ENCODE data around the gene GFRA1. TPM values are rescaled to one million over a fixed set of nuclear protein-coding genes. Genes with fewer than 3 reads are reported as not detected.

The GFRA1 gene
- total RNA-seq, 2 donors from 2014 or later, result 1.6 to 3.1 TPM

DNA sequence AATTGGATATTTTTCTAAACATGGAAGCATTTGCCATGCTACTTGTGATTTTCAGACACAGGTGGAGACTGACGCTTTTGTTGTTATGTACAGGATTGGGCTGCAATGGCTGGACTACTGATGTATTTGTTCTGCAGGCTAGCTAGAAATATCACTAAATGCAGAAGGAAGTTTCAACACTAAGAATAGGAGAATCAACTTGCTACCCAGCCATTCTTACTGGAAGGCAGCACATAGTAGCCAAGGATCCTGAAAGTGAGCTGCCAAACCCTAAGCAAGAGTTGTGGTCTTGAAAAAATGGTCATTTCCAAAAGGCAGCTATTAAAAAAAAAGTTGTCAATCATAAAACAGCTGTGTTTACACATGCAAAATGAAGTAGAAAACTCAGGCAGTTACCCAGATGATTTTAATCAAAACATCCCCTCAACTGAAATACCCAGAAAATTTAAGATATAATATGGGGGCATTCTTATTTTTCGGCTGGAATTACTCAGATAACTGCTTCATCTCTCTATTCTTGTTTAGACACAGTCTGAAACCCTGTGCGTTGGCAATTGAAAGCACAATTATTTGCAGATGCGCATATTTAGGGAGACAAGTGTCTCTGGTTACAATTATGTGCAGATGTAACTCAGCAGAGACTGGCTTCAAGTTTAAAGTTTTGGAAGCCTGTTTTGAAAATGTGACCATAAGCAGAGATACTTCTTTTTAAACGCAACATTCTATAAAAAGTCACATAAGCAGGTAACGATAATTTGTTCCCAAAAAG is 31.2 kb downstream of the GFRA1 start:
- no peaks in the 10 kb centered on the region for H3K9me3 Mint-ChIP-seq
- no peaks in the 10 kb centered on the region for H3K36me3 ChIP-seq (ENCODE audit: control insufficient read depth, insufficient read depth, low read length)
- H3K4me3 ChIP-seq (ENCODE audit: low read length), result no peak overlapping the region
- no peak overlapping the region for H3K4me3 Mint-ChIP-seq
- no peak overlapping the region for H3K9ac ChIP-seq (ENCODE audit: extremely low read depth, low read length, poor library complexity, severe bottlenecking)
- no peak overlapping the region for H3K27ac Mint-ChIP-seq
- H3K4me1 Mint-ChIP-seq, result peaks cover 10% of the 10 kb centered on the region
- no peak for TF ChIP-seq CTCF (conservative IDR thresholded peaks at IDR 0.05)
- no peak overlapping the region for H3K27ac ChIP-seq (ENCODE audit: low read depth, low read length)
- DNase-seq, result no peak
- no peaks in the 10 kb centered on the region for H3K36me3 Mint-ChIP-seq (ENCODE audit: low read depth)
- no peaks in the 10 kb centered on the region for H3K9me3 ChIP-seq (ENCODE audit: control insufficient read depth, low read length)
- no peaks in the 10 kb centered on the region for H3K27me3 ChIP-seq (ENCODE audit: control insufficient read depth, insufficient read depth, low read length, poor library complexity, severe bottlenecking)
- WGBS, 2 experiments (ENCODE audit: insufficient coverage in 1 of 2, insufficient read length in 1 of 2), result 94 to 96% methylated on average over 4 to 6 of the region's 6 CpGs
- no peaks in the 10 kb centered on the region for H3K4me1 ChIP-seq (ENCODE audit: control insufficient read depth, insufficient read depth, low read length)
- peaks cover 2% of the 10 kb centered on the region for H3K27me3 Mint-ChIP-seq (ENCODE audit: insufficient read depth)

GRCh38 chr10:116241085-116241484 is 31.9 kb downstream of the GFRA1 start:
- Histone ChIP-seq H3K27me3 (ENCODE audit: control insufficient read depth, insufficient read depth, low read length, poor library complexity, severe bottlenecking) (no peaks in the 10 kb centered on the region), H3K9me3 (ENCODE audit: control insufficient read depth, low read length) (no peaks in the 10 kb centered on the region), H3K36me3 (ENCODE audit: control insufficient read depth, insufficient read depth, low read length) (no peaks in the 10 kb centered on the region), H3K27ac (ENCODE audit: low read depth, low read length) (no peak overlapping the region), H3K4me3 (ENCODE audit: low read length) (no peak overlapping the region), H3K9ac (ENCODE audit: extremely low read depth, low read length, poor library complexity, severe bottlenecking) (no peak overlapping the region), H3K4me1 (ENCODE audit: control insufficient read depth, insufficient read depth, low read length) (no peaks in the 10 kb centered on the region)
- H3K27me3 Mint-ChIP-seq (ENCODE audit: insufficient read depth), result peaks cover 2% of the 10 kb centered on the region
- no peak overlapping the region for H3K4me3 Mint-ChIP-seq
- no peaks in the 10 kb centered on the region for H3K9me3 Mint-ChIP-seq
- DNase-seq, result no peak
- no peaks in the 10 kb centered on the region for H3K36me3 Mint-ChIP-seq (ENCODE audit: low read depth)
- 82 to 87% methylated on average over 4 to 8 of the region's 8 CpGs for WGBS, 2 experiments (ENCODE audit: insufficient coverage in 1 of 2, insufficient read length in 1 of 2)
- no peak for TF ChIP-seq CTCF (conservative IDR thresholded peaks at IDR 0.05)
- H3K27ac Mint-ChIP-seq, result no peak overlapping the region
- peaks cover 10% of the 10 kb centered on the region for H3K4me1 Mint-ChIP-seq

DNA sequence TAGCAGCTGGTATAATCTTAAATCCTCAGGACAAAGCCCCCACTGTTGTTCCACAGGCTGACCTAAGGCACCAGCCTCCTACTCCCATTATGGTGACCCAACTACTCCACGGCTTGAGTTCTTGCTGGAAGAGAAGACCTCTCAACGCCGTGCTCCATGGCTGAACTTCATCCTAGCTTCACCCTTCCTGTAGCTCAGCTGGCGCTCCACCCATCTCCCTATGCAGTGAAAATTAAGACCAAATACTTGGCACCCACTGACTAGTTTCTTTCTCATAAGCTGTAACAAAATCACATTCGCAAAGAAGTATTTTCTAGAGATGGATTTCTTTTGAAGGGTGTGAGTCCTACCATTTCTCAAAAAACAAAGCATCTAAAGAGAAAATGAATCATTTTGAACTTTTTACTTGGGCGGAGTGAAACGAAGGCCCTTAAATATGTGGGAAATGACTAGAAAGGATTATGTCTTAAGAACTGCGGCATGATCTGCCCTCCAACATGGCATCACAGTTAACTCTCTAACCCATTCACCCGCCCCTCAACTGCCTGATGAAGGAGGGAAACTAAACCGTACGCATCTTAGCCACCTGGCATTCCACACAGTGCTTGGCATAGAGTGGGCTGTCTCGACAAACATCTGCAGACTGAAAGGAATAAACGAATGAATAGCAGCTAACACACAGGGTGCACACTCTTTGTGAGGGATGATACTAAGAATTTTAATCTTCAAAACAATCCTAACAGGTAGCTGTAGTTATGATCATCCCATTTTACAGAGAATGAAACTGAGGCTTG is 32.7 kb downstream of the GFRA1 start:
- Histone ChIP-seq H3K4me3 (ENCODE audit: low read length) (no peak overlapping the region), H3K36me3 (ENCODE audit: control insufficient read depth, insufficient read depth, low read length) (no peaks in the 10 kb centered on the region), H3K9me3 (ENCODE audit: control insufficient read depth, low read length) (no peaks in the 10 kb centered on the region), H3K27me3 (ENCODE audit: control insufficient read depth, insufficient read depth, low read length, poor library complexity, severe bottlenecking) (no peaks in the 10 kb centered on the region), H3K9ac (ENCODE audit: extremely low read depth, low read length, poor library complexity, severe bottlenecking) (no peak overlapping the region), H3K4me1 (ENCODE audit: control insufficient read depth, insufficient read depth, low read length) (no peaks in the 10 kb centered on the region), H3K27ac (ENCODE audit: low read depth, low read length) (no peak overlapping the region)
- Mint-ChIP-seq H3K27ac (no peak overlapping the region), H3K9me3 (no peaks in the 10 kb centered on the region), H3K4me1 (peaks cover 10% of the 10 kb centered on the region), H3K27me3 (ENCODE audit: insufficient read depth) (peaks cover 2% of the 10 kb centered on the region), H3K4me3 (no peak overlapping the region), H3K36me3 (ENCODE audit: low read depth) (no peaks in the 10 kb centered on the region)
- no peak for DNase-seq
- 92 to 96% methylated on average over 8 to 13 of the region's 13 CpGs for WGBS, 2 experiments (ENCODE audit: insufficient coverage in 1 of 2, insufficient read length in 1 of 2)
- TF ChIP-seq CTCF (conservative IDR thresholded peaks at IDR 0.05), result no peak
